Stimulated activated CD8-positive, alpha-beta memory T cell treated with anti-CD3 and anti-CD28 coated beads, Interleukin-12 subunit alpha, Interleukin-12 subunit beta, amount 100 ng/mL, for 24 hours (primary cell): ENCODE data around the gene GMDS.
"Not testable (repeated sequence)": the region's sequence is repeated elsewhere in the genome, so short reads cannot be mapped to it uniquely, and the experiment has no call there.

Experiments used
- DNase-seq: peaks from one replicate; pipeline ENCODE4 v3.0.0-alpha.2; 2020; ENCODE audit errors: extremely low read depth

The GMDS gene

DNA sequence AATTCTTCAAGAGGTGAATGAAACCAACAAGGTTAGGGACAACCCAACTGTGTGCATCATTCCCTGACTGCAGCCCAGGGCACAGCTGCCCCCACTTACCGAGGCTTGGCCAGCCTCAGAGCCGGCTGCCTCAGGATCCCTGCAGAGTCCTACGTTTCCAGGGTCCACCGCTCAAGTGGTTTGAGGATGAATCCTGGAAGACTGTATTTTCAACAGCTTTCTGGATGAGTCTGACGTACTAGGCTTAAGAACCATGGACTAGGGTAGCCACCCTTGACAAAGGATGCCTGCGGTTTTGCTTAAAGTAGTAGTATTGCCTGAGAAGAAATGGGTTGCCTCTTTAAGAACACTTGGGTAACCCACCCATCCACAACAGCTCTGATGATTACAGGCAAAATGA lies 534.3 kb downstream of the GMDS start:
- DNase-seq: no peak

DNA sequence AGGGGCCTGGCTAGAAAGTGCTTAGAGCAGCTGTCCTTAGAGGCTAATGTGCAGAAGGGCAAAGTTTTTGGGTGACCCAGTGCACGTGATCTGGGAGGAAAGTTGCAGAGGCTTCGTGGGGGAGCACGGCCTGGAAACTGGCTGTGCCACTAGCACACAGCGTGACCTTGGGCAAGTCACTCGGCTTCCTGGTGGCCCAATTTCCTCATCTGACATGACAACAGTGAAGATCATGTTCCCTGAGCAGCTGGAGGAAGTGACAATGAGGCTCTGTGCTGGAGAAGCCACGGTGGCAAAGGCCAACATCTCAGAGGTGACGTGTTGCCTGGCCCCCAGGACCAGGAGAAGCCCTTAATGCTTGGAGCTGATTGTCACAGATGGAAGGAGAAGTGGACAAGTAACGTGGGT lies 536.2 kb downstream of the GMDS start:
- no peak for DNase-seq

GRCh38 chr6:1708820-1709219 lies 536.6 kb downstream of the GMDS start:
- DNase-seq: no peak

DNA sequence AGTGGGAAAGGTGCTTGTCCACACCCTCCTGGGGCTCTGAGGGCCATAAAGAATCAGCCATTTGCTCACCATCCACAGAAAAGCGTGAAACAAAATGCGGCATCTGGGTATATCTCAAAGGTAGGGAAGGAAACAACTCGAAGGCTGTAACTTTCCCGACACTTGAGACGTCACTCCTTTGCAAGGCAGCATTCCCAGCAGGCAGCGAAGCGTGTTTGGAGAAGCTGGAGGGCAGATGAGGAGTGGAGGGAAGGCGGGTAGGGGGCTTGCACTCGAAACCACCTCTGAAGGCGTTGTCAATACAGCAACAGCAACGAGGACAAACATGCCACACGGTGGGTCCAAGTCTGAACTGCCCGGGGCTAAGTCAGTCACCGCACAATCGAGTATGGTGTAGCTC lies 537.3 kb downstream of the GMDS start:
- no peak for DNase-seq

- DNase-seq: no peak
Observed at GRCh38 chr6:1705630-1706029, 539.8 kb downstream of the GMDS start.

- DNase-seq: no peak
Observed at GRCh38 chr6:1705183-1705582, 540.2 kb downstream of the GMDS start.

- no peak for DNase-seq
Observed at GRCh38 chr6:1704711-1705110, 540.7 kb downstream of the GMDS start.

GRCh38 chr6:1703923-1704322 lies 541.5 kb downstream of the GMDS start:
- DNase-seq: no peak

DNA sequence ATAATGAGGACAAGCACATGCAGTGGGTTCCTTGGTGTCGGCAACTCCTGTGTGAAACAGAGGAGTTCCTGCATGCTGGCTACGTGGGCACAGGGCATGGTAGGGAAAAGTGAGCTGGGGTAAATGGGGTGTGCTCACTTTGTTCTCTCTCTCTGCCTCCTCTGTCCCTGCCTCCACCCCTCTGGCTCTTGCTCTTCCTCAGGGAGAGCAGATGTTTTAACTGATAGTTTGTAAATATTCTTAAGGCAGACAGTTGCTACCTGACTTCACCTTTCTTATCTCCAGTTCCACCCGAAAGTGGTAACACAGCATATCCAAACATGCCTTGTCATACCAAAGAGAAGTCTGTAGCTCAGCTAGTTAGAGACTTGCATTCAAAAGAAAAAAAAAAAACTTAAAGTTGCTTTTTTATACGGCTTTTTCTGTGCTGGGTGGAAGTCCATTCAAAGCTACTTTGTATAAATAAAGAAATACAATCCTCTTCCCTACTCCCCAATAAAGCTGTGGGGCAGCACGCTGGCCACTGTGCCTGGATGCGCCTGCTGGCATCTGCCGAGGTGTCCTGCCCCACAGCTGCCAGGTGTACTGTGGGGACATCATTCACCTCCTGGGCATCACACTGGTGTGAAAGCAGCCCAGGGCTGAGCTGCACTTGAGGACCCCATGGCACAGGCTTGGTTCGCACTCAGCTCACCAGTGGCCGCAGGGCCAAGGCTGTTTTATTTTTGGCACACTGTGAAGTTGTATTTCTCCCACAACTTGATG lies 542.1 kb downstream of the GMDS start:
- no peak for DNase-seq

DNA sequence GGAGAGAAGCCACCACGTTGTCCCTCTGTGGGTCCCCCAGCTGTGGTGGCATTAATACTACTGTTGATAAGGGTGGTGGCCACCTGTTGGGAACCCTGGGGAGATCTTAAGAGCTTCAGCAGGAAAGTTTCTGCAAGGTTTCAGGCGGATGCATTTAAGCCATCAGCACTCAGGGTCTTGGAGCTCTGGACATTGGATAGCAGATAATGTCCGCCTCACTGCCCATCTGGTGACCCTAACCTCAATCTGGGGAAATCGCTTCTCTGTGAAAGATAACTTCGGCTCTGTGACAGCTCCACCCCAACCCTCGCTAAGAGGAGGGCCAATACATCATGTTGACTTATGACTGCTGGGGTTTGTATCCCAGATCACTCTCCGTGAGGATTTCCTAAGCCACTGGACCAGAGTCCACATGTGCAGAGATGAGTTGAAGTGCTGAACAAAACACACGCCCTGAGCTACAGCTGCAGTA lies 542.8 kb downstream of the GMDS start:
- no peak for DNase-seq

- no peak for DNase-seq
Observed at GRCh38 chr6:1701668-1702353, 543.6 kb downstream of the GMDS start.

DNA sequence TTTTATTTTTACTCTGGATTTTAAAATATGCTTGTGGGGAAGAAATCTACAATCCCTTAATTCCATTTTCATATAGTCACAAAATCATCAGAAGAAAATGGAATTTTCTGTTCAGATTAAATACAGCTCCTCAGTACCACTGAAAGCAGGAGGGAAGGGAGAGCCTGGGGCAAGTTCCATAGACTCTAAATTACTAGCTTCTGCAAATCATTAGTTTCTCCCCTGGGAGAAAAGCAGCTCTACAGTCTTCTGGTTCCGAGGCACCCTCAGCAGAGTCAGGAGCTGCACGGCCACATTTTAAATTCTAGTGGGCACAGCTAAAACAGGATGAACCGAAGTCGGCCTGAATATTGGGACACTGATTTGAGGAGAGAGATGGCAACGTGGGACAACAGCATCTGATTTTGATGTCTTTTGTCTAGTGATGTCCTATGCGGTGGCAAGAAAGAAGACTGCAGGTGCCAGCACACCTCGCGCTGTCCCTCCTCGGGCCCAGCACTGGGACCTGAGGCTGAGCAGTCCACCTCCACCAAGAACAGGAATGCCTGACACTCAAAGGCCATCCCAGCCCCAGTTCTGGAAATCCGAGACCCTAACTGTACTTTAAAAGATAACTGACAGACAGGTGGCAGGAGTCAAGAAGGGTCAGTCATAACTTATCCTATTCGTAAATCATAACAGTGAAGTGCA lies 545.0 kb downstream of the GMDS start:
- no peak for DNase-seq

DNA sequence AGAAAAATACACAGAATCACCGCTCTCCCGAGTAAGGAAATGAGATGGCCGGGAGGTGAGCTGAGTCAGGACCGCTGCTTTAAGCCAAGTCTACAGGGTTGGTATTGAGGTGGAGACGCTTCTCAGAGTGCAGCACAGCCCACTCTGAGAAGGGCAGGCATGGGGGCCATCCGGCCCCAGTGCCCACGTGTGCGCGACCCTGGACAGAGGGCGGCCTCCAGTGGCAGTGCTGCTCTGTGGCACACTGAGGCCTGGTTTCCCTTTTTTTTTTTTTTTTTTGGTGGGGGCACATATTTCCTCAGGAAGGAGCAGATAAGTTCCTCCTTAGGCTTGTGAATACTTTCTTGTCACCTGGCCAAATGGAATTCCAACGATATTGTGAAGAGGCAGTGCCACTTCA lies 546.9 kb downstream of the GMDS start:
- no peak for DNase-seq

DNA sequence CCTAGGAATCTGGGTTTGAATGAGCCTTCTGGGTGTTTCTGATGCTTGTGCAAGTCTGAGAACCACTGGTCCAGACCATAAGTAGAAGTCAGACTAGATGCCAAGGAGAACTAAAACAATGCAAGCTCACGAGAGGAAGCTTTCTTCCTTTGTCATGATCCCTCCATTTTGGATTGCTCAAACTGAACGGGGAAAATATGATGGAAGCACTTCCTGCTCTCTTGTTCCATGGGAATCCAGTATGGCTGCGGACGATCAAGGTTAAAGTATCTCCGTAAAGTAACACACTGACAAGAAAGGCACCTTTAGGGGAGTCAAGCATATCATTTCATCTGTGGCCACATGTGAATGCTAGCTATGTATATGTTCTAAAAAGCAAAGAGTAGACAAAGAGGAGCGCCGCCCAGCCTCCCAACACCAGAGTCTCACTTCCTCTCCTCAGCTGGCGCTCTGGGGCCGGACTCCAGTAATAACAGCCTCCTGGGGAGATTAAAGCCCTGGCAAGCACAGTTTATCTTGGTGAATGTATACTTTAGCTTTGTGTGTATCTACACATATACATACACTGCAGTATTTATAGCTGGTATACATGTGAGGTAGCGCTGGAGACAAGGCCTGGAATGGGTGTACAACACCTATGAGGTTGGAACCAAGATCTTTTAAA lies 547.6 kb downstream of the GMDS start:
- no peak for DNase-seq

GRCh38 chr6:1696463-1696850 lies 548.9 kb downstream of the GMDS start:
- no peak for DNase-seq

DNA sequence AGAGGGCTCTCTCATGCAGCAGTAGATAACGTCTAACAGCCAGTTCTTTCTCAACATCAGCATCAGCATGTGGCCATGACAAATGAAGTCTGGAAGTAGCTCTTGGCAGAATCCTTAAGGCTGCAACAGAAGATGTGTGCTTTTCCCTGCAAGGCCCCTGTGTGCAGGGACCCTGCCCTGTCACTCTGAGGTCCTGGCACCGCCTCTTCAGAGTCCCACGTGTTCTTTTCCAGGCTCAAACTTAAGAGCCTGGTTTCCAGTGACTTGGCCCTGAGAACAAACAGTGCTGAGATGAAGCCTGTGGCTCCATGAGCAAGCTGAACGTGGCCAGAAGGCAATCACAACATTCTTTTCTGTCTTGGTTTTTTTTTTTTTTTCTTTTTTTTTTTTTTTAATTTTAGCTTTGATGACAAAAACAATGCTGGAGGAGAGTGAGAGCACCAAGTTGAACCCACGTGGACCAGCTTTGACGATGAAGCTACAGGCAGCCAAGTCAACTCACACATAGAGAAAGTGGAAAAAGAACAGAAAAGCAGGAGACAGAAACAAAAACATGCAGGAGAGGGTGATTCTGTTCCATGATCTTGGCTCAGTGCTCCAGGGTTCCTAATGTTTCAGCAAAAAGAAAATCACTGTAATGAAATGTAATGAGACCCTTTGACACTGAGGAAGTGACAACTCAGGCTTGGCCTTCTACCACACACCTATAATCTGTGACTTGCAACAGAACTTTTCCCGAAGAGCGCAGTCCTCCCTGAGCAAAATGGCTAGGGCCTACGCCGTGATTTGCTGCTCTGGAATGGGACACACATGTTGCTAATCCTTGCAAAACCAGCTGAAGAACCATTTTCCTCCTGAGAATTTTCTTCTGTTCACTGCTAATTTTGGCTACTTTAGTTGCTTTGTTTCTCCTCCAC lies 549.6 kb downstream of the GMDS start:
- DNase-seq: no peak

DNA sequence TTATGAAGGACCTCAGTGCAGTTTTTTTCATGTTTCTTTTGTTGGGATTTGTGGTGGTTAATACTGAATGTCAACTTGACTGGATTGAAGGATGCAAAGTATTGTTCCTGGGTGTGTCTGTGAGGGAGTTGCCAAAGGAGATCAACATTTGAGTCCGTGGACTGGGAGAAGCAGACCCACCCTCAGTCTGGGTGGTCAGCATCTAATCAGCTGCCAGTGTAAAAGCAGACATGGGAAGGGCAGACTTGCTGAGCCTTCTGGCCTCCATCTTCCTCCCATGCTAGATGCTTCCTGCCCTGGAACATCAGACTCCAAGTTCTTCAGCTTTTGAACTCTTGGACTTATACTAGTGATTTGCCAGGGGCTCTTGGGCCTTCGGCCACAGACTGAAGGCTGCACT lies 553.6 kb downstream of the GMDS start:
- not testable (repeated sequence) for DNase-seq

GRCh38 chr6:1690656-1691055 lies 554.7 kb downstream of the GMDS start:
- not testable (repeated sequence) for DNase-seq

DNA sequence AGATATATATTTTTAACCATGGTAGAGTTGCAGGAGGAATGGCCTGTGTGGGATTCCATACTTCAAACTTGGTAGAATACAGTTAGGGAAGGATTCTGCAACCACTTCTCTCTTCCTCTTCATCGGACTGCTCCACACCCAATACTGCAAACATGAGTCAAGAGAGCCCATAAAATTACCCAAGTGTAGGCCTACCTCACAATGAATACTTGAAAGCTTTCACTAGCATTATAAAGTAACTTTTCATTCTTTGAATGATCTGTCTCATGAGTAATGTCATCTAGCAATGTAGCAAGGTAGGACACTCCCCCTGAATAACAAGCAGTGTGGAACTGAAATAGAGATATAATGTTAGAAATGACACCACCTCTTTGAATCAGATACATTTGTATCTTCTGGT lies 556.3 kb downstream of the GMDS start:
- DNase-seq: no peak

DNA sequence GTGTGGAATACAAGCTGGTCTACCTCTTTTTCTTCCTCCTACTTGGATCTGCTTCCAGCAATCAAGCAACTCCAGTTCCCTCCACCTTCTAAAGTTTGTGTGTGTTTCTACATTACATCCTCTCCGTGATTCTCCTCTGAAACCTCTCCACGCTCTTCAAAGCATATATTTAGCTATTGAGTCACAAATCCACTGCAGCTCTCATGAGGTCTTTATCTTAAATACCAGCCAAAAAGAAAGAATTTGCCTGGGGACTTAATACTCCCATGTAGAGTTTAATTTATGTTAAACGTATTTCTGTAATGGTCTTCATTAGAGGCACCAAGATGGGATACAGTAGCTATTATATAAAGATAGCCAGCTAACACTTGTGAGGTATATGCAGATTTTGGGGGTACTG lies 557.0 kb downstream of the GMDS start:
- no peak for DNase-seq

DNA sequence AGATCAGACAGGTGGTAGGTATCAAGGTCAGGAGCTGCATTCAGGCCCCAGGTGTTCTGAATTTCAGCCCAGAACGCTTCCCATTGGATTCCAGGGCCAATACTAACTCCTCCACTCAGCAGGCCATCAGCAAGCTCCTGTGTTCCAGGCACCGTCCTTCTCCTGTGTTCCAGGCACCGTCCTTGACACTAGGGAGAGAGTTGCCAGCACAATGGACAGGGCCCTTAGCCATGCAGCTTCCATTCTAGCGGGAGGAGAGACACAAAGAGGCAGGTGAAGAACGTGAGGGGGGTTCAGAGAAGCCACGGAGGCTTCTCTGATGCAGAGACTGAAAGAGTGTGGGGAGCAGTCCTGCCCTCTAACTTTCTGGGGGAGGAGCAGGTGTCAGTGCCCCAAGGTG lies 558.0 kb downstream of the GMDS start:
- no peak for DNase-seq
